KBM-7 (cell line): ENCODE measurements around the gene FGFR2.

Source experiments
- DNase-seq: peaks from one replicate; pipeline ENCODE4 v3.0.0-alpha.2; 2015
- in situ Hi-C: fragments of 300-500 bp; cut with MboI; formaldehyde crosslinking; loops from 2 replicates; pipeline ENCODE4 v1.14.3; 2020; ENCODE audit warnings: low sequenced_read_pairs, low pct_unique_long_range_greater_than_20kb, mixed read lengths

Gene FGFR2

GRCh38 chr10:121511460-121511859 lies 86.8 kb downstream of the FGFR2 start:
- DNase-seq = no peak
- in situ Hi-C loops = no loop called here

DNA sequence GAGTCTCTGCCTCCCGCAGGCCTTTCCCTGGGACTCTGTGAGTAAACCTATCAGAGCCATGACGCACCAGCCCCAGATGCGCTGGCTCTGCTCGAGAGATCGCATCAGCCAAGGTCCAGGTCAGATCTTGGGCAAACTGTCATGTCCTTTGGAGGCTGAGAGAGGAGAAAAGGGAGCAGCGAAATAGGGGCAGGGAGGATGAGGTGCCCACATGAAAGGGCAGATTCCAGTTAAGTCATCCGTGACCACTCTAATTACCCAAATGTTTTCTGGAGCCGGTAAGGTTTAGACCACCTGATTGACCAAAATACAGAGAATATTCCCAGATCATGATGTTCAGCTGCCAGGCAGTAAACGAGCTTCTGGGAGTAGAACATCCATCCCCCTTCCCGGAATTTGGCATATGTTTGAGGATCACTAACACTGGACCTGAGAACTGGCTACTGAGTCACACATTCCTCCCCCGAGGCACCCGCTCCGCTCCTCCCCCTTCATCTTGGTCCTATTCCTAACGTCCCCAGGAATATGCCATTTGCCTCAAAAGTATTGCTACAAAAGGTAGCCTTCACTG lies 88.0 kb downstream of the FGFR2 start:
- in situ Hi-C loops = no loop called here
- no peak for DNase-seq

- in situ Hi-C loops = no loop called here
- DNase-seq = no peak
These were observed 88.4 kb downstream of the FGFR2 start for GRCh38 chr10:121509796-121510195.

DNA sequence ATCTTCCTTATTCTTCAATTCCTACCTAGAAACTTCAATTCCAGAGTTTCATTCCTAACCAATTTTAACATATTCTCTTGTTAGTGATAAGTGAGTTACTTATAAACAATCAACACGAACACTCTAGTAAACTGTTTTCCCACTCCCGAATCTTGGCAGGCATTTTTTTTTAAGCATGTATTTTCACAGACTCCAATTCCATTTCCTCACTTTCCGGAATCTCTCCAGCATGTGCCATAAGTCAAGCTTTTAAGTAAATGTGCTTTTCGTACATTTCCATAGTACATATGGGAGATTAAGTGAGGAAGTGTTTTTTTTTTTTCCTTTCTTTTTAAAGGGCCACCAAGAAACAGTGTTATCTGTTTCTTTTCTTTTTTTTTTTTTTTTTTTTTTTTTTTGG lies 89.1 kb downstream of the FGFR2 start:
- in situ Hi-C loops = no loop called here
- no peak for DNase-seq

GRCh38 chr10:121503587-121504051 lies 94.6 kb downstream of the FGFR2 start:
- in situ Hi-C loops = no loop called here
- no peak for DNase-seq

DNA sequence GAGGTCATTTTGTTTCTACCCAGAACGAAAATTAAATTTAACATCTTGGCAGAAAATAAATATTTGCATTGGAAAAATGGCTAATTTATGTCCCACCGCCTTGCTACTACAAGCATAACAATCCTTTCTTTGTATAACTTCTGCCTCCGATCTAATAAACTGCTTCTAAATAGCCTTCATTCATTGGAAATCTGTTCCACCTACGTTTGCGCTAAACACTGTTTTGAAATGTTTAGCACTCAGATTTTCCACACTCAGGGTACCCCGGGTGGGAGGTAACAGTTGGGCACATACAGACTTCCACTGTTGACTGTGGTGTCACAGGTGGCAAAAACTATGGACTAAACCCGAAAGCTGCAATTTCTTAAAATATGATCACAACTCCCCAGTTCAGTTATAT lies 96.4 kb downstream of the FGFR2 start:
- in situ Hi-C loops = no loop called here

GRCh38 chr10:121500701-121501332 lies 97.4 kb downstream of the FGFR2 start:
- in situ Hi-C loops = no loop called here
- DNase-seq = no peak

More for the DNA sequence above, 96.4 kb downstream of the FGFR2 start:
- DNase-seq = no peak

- no peak for DNase-seq
- in situ Hi-C loops = no loop called here
These were observed 100.5 kb downstream of the FGFR2 start for GRCh38 chr10:121497513-121498470.

DNA sequence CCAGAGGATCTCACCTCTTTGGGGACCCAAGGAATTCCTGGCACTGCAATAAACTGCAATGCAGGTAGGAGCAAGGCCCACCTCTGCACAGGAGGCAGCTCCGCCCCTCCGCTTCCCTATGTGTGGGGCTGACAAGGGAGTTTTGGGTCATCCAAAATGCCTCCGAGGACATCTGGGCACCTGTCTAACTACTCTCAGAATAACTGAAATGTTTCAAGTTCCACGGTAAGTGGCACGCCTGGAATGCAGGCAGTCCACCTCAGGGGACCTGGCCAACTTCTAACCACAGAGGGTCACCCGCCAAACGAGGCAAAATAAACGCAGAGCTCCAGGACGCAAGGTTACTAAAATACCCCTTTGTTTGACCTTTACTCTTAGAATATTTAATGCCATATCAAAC lies 102.5 kb downstream of the FGFR2 start:
- DNase-seq = no peak

DNA sequence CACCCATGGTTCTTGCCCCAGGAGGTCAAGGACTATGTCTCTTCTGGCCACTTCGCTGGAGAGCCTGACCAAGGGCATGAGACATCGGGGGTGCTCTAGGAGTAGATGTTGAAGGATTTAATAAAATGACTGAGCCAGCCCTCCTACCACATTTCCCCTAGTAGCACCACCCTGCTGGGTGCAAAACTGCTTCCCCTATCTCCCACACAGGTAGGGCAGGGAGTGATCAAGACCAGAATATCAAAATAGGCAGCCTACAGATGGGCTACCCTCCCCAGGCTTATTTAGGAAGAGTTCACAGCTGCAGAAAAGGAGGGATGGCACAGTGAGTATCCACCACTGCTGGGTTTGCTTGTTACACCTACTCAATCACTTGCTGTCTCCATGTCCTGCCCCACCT lies 103.9 kb downstream of the FGFR2 start:
- in situ Hi-C loops = no loop called here
- DNase-seq = no peak

More for the DNA sequence above, 102.5 kb downstream of the FGFR2 start:
- in situ Hi-C loops = no loop called here

GRCh38 chr10:121493521-121493920 lies 104.7 kb downstream of the FGFR2 start:
- in situ Hi-C loops = no loop called here
- no peak for DNase-seq

DNA sequence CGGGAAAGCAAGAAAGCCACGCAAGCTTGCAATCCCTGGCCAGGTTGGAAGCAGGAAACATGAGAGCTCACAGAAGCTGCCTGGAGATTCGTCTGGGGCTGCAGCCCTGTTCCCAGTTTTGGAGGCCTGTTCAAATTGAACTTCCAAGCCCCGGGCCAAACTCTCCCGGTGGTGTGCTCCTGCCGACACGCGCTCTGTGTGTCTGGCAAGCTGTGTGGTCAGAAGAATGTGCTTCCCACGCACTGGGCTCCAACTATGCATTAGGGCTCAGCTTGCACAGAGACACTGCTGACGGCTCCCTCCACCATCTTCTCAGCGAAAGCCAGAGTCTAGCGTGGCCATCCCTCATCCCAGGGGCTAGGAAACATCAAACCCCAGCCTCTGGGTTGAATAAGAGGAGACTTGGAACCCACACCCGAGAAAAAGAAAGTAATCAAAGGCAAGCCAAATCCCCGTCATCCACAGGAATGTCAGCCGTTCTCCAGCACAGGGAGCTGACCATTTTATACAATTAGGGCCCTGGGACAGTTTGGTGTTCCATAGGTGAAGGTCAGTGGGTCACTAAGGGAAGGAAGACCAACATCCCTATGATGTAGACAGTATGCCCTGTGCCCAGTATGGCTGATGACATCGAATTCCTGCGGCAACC lies 107.2 kb downstream of the FGFR2 start:
- in situ Hi-C loops = no loop called here
- DNase-seq = no peak

- in situ Hi-C loops = no loop called here
- no peak for DNase-seq
These were observed 112.7 kb downstream of the FGFR2 start for GRCh38 chr10:121485436-121486139.

GRCh38 chr10:121484816-121485215 lies 113.4 kb downstream of the FGFR2 start:
- in situ Hi-C loops = no loop called here
- no peak for DNase-seq

DNA sequence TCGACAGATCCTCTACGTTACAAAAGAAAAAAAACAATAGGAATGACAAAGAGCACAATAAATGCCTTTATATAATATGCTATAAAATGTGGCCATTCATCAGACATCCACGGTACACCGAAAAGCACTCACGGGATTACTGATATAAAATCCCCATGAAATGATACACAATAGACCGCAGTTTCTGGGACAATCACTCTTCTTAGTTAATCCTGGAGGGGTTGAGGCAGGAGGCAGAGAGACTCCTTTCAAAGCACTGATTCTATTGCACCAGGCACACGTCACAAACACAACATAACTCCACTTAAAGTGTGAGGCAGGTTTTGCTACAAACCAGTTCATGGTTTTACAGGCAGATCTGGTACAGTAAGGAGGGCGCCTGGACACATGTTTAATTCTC lies 113.8 kb downstream of the FGFR2 start:
- in situ Hi-C loops = no loop called here
- DNase-seq = no peak

GRCh38 chr10:121481180-121481579 lies 117.1 kb downstream of the FGFR2 start:
- in situ Hi-C loops = no loop called here
- no peak for DNase-seq

DNA sequence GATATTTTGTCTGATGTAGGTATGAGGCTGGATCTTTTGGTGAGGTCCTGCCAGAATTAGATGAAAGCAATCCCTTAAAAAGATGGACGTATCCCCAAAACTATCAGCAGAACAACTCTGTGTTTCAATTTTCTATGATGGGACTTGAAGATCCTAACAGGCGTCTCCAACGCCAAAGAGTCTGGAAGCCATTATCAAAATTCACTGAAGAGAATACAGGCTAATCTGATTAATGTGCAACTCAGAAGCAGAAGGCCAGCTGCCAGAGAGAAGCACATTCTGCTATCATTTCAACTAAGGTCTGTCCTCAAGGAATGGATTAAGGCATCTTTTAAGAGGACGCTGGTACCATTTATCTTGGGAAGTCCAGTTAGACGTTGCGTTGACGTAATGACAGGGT lies 119.7 kb downstream of the FGFR2 start:
- in situ Hi-C loops = no loop called here

GRCh38 chr10:121469797-121470606 lies 128.2 kb downstream of the FGFR2 start:
- DNase-seq = no peak
- in situ Hi-C loops = no loop called here

More for the DNA sequence above, 119.7 kb downstream of the FGFR2 start:
- DNase-seq = no peak
